ENCODE data around the gene CEACAM6. TPM values are rescaled to one million over a fixed set of nuclear protein-coding genes. Genes with fewer than 3 reads are reported as not detected.

CEACAM6 gene
- total and polyA plus RNA-seq, 2 donors (not counting 1 experiment from before 2014, with no cell fraction given) = not detected

- Histone ChIP-seq H2AFZ (ENCODE audit: insufficient read depth, low read depth, low read length, poor library complexity, severe bottlenecking) (no peak overlapping the region), H3K27me3 (replicated peaks in 1 of 4; ENCODE audit: control extremely low read depth in 1 of 4, control insufficient read depth in 3 of 4, insufficient read depth in 4 of 4, low read length in 3 of 4) (peaks cover 0 to 31% (median 5%) of the 10 kb centered on the region in 4 experiments), H3K9me3 (ENCODE audit: control extremely low read depth in 1 of 3, control insufficient read depth in 2 of 3, insufficient read depth in 1 of 3, low read length in 2 of 3) (peaks cover 0 to 13% (median 0%) of the 10 kb centered on the region in 3 donors), H4K20me1 (ENCODE audit: control insufficient read depth, insufficient read depth, low read length, poor library complexity, severe bottlenecking) (no peaks in the 10 kb centered on the region), H3K4me1 (ENCODE audit: control insufficient read depth in 2 of 2, insufficient read depth in 2 of 2, low read length in 2 of 2) (peaks cover 0 to 4% of the 10 kb centered on the region in 2 donors), H3K79me2 (ENCODE audit: control insufficient read depth, insufficient read depth, low read length) (no peaks in the 10 kb centered on the region), H3K4me2 (replicated peaks; ENCODE audit: low read depth, low read length, poor library complexity, severe bottlenecking) (no peak overlapping the region), H3K9ac (ENCODE audit: low read length) (no peak overlapping the region), H3K4me3 (ENCODE audit: control extremely low read depth in 1 of 5, extremely low read depth in 1 of 5, insufficient read depth in 1 of 5, low read depth in 2 of 5, low read length in 4 of 5) (no peak overlapping the region), H3K36me3 (replicated peaks in 1 of 2; ENCODE audit: control extremely low read depth in 1 of 2, control insufficient read depth in 1 of 2, extremely low read depth in 1 of 2, insufficient read depth in 2 of 2, low read length in 1 of 2) (no peaks in the 10 kb centered on the region), H3K27ac (ENCODE audit: low read length in 2 of 2) (no peak overlapping the region)
- Mint-ChIP-seq H3K4me3 (no peak overlapping the region), H3K27me3 (peaks cover 58% of the 10 kb centered on the region), H3K27ac (no peak overlapping the region), H3K9me3 (ENCODE audit: insufficient read depth) (no peaks in the 10 kb centered on the region), H3K4me1 (peaks cover 4% of the 10 kb centered on the region)
- ChIA-PET CTCF (interaction anchor here (0.9 kb wide), 1 partner anchor 75 kb away, joined by 3 read pairs; no protein-coding TSS in a partner anchor), POLR2A (no interaction called here)
- TF ChIP-seq EZH2 (IDR thresholded peaks at IDR 0.05; ENCODE audit: borderline replicate concordance, insufficient read depth, low read depth, low read length, poor library complexity, severe bottlenecking) = no peak
- TF ChIP-seq, protein P1, sequence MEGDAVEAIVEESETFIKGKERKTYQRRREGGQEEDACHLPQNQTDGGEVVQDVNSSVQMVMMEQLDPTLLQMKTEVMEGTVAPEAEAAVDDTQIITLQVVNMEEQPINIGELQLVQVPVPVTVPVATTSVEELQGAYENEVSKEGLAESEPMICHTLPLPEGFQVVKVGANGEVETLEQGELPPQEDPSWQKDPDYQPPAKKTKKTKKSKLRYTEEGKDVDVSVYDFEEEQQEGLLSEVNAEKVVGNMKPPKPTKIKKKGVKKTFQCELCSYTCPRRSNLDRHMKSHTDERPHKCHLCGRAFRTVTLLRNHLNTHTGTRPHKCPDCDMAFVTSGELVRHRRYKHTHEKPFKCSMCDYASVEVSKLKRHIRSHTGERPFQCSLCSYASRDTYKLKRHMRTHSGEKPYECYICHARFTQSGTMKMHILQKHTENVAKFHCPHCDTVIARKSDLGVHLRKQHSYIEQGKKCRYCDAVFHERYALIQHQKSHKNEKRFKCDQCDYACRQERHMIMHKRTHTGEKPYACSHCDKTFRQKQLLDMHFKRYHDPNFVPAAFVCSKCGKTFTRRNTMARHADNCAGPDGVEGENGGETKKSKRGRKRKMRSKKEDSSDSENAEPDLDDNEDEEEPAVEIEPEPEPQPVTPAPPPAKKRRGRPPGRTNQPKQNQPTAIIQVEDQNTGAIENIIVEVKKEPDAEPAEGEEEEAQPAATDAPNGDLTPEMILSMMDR (IDR thresholded peaks at IDR 0.05) = no peak
- intact Hi-C loops (cut with micrococcal nuclease) = no loop called here
- ATAC-seq (ENCODE audit: low read depth) (no peak), DNase-seq (no peak)
- 95% methylated on average over 5 of the region's 8 CpGs for WGBS (ENCODE audit: insufficient coverage)
These were observed 45.2 kb upstream of the CEACAM6 start for GRCh38 chr19:41709951-41710645.
